Measurements from ENCODE around the gene ZNF556. TPM values are rescaled to one million over a fixed set of nuclear protein-coding genes. Genes with fewer than 3 reads are reported as not detected.
A peak's percentile ranks its signal among the peaks of the same experiment; 100 is the strongest.
"Not testable (repeated sequence)": the region's sequence is repeated elsewhere in the genome, so short reads cannot be mapped to it uniquely, and the experiment has no call there.

Gene ZNF556
- total RNA-seq, 1 donor from 2014 or later: not detected

DNA sequence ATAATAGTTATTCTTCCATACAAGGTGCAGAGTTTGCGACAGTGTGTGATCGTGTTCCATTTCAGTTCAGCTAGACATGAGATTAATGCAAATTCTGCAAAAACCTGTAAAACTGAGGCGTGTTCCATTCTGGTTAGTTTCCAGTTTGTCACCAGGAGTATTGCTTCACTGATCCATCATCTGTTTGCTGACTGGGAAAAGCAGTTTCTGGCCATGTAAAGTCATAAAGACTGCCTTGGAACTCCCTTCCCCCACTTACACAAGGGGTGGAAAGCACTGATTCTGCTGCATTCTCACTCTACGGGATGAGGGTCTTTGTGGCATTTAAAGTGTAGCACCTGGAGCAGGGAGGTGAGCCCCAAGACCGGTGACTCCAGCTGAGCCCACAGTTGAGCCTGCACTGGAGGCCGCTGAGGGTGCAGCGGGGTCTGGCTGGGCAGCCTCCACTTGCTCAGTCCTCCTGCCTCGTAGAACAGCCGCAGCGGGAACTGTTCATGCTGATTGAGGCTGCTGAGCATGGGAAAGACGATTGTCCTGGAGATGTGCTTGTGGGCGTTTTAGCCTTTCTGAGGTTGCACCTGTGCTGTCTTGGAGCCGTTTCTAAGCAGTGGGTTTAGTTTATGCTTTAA lies 35.6 kb downstream of the ZNF556 start:
- Mint-ChIP-seq H3K27me3 (no peaks in the 10 kb centered on the region), H3K9me3 (ENCODE audit: low read depth) (peaks cover 3% of the 10 kb centered on the region), H3K36me3 (ENCODE audit: insufficient read depth) (peaks cover 1% of the 10 kb centered on the region), H3K4me3 (ENCODE audit: low read depth) (peak overlapping the region; percentile 20), H3K27ac (no peak overlapping the region), H3K4me1 (ENCODE audit: low read depth) (peaks cover 5% of the 10 kb centered on the region)
- TF ChIP-seq, protein P1, sequence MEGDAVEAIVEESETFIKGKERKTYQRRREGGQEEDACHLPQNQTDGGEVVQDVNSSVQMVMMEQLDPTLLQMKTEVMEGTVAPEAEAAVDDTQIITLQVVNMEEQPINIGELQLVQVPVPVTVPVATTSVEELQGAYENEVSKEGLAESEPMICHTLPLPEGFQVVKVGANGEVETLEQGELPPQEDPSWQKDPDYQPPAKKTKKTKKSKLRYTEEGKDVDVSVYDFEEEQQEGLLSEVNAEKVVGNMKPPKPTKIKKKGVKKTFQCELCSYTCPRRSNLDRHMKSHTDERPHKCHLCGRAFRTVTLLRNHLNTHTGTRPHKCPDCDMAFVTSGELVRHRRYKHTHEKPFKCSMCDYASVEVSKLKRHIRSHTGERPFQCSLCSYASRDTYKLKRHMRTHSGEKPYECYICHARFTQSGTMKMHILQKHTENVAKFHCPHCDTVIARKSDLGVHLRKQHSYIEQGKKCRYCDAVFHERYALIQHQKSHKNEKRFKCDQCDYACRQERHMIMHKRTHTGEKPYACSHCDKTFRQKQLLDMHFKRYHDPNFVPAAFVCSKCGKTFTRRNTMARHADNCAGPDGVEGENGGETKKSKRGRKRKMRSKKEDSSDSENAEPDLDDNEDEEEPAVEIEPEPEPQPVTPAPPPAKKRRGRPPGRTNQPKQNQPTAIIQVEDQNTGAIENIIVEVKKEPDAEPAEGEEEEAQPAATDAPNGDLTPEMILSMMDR (IDR thresholded peaks at IDR 0.05; ENCODE audit: unreplicated experiment): no peak
- DNase-seq (ENCODE audit: low spot score, unreplicated experiment): no peak

DNA sequence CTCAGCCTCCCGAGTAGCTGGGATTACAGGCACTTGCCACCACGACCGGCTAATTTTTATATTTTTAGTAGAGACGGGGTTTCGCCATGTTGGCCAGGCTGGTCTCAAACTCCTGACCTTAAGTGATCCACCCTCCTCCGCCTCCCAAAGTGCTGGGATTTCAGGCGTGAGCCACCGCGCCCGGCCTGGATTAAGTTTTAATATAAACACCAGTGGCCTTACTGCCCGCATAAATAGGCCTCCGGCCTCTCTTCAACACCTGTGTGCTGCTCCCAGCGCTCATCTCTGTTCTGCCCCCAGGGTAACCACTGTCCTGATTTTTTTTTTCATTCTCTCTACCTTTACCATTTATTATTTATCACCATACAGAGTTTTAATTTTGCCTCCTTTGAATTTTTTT lies 36.2 kb downstream of the ZNF556 start:
- H3K27ac Mint-ChIP-seq; H3K4me3 Mint-ChIP-seq (ENCODE audit: low read depth); H3K4me1 Mint-ChIP-seq (ENCODE audit: low read depth); H3K9me3 Mint-ChIP-seq (ENCODE audit: low read depth); DNase-seq (ENCODE audit: low spot score, unreplicated experiment); H3K36me3 Mint-ChIP-seq (ENCODE audit: insufficient read depth); H3K27me3 Mint-ChIP-seq: not testable (repeated sequence)

DNA sequence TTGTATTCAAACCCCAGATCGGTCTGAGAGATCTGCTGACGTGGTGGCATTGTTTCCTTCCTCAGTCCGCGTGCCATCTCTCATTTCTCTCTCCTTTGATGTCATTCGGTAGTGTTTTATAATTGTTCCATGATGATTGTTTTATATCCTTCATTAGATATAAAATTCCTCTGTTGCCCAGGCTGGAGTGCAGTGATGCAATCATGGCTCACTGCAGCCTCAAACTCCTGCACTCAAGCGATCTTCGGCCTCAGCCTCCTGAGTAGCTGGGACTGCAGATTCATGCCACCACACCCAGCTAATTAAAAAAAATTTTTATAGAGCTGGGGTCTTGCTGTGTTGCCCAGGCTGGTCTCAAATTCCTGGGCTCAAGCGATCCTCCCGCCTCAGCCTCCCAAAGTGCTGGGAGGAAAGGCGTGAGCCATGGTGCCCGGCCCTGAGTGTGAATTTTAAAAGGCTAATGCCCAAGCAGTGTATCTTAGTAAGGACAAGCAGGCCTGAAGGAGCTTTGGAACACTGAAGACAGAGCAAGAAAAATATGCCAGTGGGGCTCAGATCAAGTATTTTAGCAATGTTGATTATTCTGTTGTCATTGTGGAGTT lies 38.9 kb downstream of the ZNF556 start:
- Mint-ChIP-seq H3K36me3 (ENCODE audit: insufficient read depth) (peaks cover 10% of the 10 kb centered on the region), H3K27ac (no peak overlapping the region), H3K4me3 (ENCODE audit: low read depth) (no peak overlapping the region), H3K4me1 (ENCODE audit: low read depth) (peaks cover 3% of the 10 kb centered on the region), H3K9me3 (ENCODE audit: low read depth) (peaks cover 10% of the 10 kb centered on the region), H3K27me3 (no peaks in the 10 kb centered on the region)
- no peak for DNase-seq (ENCODE audit: low spot score, unreplicated experiment)
- TF ChIP-seq, protein P1 (IDR thresholded peaks at IDR 0.05; ENCODE audit: unreplicated experiment): no peak

DNA sequence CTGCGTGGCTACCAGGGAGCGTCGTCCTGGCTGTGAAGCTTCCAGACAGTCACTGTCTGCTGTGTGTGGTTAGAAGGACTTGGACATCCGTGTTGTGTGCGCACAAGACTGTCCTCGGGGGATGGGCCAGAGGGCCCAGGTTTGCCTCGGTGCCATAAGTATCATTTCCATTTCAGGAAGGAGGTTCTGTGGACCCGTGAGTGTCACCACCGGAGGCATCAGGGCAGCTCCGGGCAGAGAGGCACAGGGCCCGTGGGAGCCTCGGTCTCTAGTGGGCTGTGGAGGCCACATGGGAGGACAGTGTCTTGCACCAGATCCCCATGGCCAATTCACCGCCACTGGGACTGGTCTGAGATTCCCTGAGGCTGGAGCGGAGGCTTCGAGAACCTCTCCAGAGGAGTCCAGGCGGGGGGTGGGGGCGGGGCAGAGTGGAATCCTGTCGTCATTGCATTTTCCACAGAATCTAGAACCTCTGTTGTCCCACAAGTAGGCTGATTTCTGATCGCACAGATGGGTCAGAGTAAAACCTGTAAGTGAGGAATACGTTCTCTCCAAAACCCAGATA lies 39.6 kb downstream of the ZNF556 start:
- peaks cover 1% of the 10 kb centered on the region for H3K4me1 Mint-ChIP-seq (ENCODE audit: low read depth)
- no peak overlapping the region for H3K27ac Mint-ChIP-seq
- H3K27me3 Mint-ChIP-seq: no peaks in the 10 kb centered on the region
- no peak for DNase-seq (ENCODE audit: low spot score, unreplicated experiment)
- no peak overlapping the region for H3K4me3 Mint-ChIP-seq (ENCODE audit: low read depth)
- TF ChIP-seq, protein P1 (IDR thresholded peaks at IDR 0.05; ENCODE audit: unreplicated experiment): no peak
- H3K9me3 Mint-ChIP-seq (ENCODE audit: low read depth): peaks cover 13% of the 10 kb centered on the region
- H3K36me3 Mint-ChIP-seq (ENCODE audit: insufficient read depth): peaks cover 13% of the 10 kb centered on the region

DNA sequence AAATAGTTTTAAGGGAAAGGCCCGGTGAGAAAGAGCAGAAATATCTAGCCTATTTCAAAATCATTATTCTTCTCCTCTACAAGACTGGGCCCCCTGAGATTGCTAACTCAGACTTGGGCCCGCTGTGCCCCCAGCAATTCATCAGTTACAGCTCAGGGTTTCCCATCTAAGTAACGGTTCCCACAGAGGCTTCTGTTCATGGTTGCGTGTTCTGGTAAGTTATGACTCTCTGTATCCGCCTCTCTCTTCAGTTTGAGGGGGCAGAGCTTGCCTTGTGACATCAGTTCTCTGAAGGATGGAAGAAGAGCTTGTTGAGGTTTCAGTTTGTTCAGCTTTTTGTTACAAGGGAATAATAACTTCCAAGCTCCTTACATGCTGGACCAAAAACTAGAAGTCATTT lies 45.2 kb downstream of the ZNF556 start:
- no peak for DNase-seq (ENCODE audit: low spot score, unreplicated experiment)
- Mint-ChIP-seq H3K4me3 (ENCODE audit: low read depth) (no peak overlapping the region), H3K27ac (no peak overlapping the region), H3K27me3 (no peaks in the 10 kb centered on the region), H3K36me3 (ENCODE audit: insufficient read depth) (peaks cover 59% of the 10 kb centered on the region), H3K4me1 (ENCODE audit: low read depth) (no peaks in the 10 kb centered on the region), H3K9me3 (ENCODE audit: low read depth) (peaks cover 39% of the 10 kb centered on the region)
- TF ChIP-seq, protein P1 (IDR thresholded peaks at IDR 0.05; ENCODE audit: unreplicated experiment): no peak
